Naive thymus-derived CD8-positive, alpha-beta T cell (primary cell): ENCODE measurements around the gene SRCIN1. TPM values are rescaled to one million over a fixed set of nuclear protein-coding genes. Genes with fewer than 3 reads are reported as not detected.
A peak's percentile ranks its signal among the peaks of the same experiment; 100 is the strongest.

Source experiments
- ATAC-seq, 2 donors: fragments of 150-1000 bp; cut with Tn5 transposase in 1 of 2; sonication (Bioruptor Pico), chemical (Tn5 transposase) in 1 of 2; 1 replicate in 1 of 2; 2 replicates in 1 of 2; pipeline ENCODE4 v1.10.0; 2021; ENCODE audit warnings: mild to moderate bottlenecking in 2 of 2, moderate library complexity in 2 of 2
- POLR2A ChIA-PET: fragments of 350-600 bp; sonication (Branson Sonifier 250); formaldehyde crosslinking; loops from one replicate; lab custom pipeline; 2021; ENCODE audit warnings: antibody characterized with exemption; lab: Charles Lee
- DNase-seq, 10 donors: peaks; one replicate each; pipeline versions ENCODE4 v3.0.0 to v3.0.0-alpha.2; 2020 to 2022
- H3K27ac Mint-ChIP-seq, 10 donors: one replicate each; pipeline ENCODE4 v1.8.0; 2020 to 2022; ENCODE audit warnings: mild to moderate bottlenecking in 10 of 10, mixed read lengths in 10 of 10, moderate library complexity in 4 of 10, inconsistent platforms in 1 of 10
- H3K27me3 Mint-ChIP-seq, 5 donors: one replicate each; pipeline ENCODE4 v1.8.0; 2021 to 2022; ENCODE audit warnings: mixed read lengths in 5 of 5
- H3K36me3 Mint-ChIP-seq, 3 donors: one replicate each; pipeline ENCODE4 v1.8.0; 2020 to 2022; ENCODE audit warnings: mixed read lengths in 3 of 3, mild to moderate bottlenecking in 2 of 3, inconsistent platforms in 1 of 3
- H3K4me1 Mint-ChIP-seq, 4 donors: one replicate each; pipeline ENCODE4 v1.8.0; 2021 to 2022; ENCODE audit warnings: mixed read lengths in 4 of 4
- H3K4me3 Mint-ChIP-seq, 10 donors: one replicate each; pipeline ENCODE4 v1.8.0; 2020 to 2022; ENCODE audit warnings: mild to moderate bottlenecking in 10 of 10, mixed read lengths in 10 of 10, moderate library complexity in 6 of 10, inconsistent platforms in 1 of 10
- H3K9me3 Mint-ChIP-seq, 9 donors: one replicate each; pipeline ENCODE4 v1.8.0; 2020 to 2022; ENCODE audit warnings: mixed read lengths in 9 of 9, mild to moderate bottlenecking in 3 of 9, inconsistent platforms in 1 of 9, moderate library complexity in 1 of 9
- polyA plus RNA-seq, 3 donors: library from polyadenylated mRNA; unstranded; fragments of 300-500 nt; fragmentation: Illumina TruSeq; gene quantifications; one replicate each; pipeline ENCODE4 v1.2.3, GENCODE V29; 2021
- total RNA-seq, 8 experiments: library from RNA in 2 of 8; stranded (reverse) in 2 of 8; gene quantifications; one replicate each; pipeline ENCODE4 v1.2.3 and lab custom pipeline; 2021 to 2026

The SRCIN1 gene
- total and polyA plus RNA-seq, 5 experiments from 2014 or later: 0.16 to 0.60 TPM; not detected in 3

DNA sequence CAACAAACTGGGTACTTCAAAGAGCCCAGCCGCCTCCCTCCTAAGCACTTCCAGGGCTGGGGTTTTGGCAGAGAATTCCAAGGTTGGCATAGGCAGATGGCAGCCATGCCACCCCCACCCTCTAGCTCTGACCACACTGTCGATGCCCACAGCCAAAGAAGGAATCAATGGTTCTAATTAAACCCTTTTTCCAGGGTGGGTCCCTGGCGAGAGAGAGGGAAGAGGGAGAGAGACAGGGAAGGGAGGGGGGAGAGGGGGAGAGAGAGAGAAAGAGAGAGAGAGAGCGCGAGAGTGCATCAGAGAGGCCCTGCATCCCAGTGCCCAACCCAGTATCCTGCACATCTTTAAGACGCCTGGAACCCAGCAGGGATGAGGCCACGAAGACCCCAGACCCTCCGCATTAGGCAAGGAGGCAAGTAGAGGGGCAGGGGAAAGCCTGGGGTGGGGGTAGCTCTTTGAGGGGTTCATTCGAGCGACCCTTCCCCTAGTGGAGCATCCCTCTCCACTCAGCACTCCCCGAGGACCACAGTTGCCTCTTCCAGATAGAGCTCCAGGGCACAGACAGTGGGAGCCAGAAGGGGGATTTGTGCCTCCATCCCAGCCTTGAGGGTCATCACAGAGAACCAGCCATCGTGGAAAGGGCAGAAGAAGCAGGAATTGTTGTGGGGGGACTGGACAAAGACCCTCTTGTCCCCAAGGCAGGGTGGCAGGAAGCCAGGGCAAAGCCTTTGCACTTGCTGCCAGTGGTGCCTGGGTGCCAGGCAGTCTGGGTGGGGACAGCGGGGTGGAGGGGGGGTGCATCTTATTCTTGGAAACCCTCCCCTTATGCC lies 2.6 kb downstream of the SRCIN1 start:
- POLR2A ChIA-PET: interaction anchor here (0.7 kb wide), 1 partner anchor 44 kb away, joined by 3 read pairs; no protein-coding TSS in a partner anchor
- no peak for ATAC-seq
- peak in 1 of 10 donors; percentile 44 for DNase-seq
- peak overlapping the region in 3 of 10 donors; percentile 4 to 80 (median 30) for H3K4me3 Mint-ChIP-seq
- H3K9me3 Mint-ChIP-seq: no peaks in the 10 kb centered on the region
- H3K36me3 Mint-ChIP-seq: peaks cover 0 to 3% (median 0%) of the 10 kb centered on the region in 3 donors
- H3K27me3 Mint-ChIP-seq: peaks cover 18 to 78% (median 47%) of the 10 kb centered on the region in 5 donors
- peaks cover 16 to 35% (median 19%) of the 10 kb centered on the region in 4 donors for H3K4me1 Mint-ChIP-seq
- H3K27ac Mint-ChIP-seq: peak overlapping the region in 1 of 10 donors; percentile 2

- Mint-ChIP-seq H3K36me3 (peaks cover 0 to under 1% (median 0%) of the 10 kb centered on the region in 3 donors), H3K27me3 (peaks cover 12 to 78% (median 47%) of the 10 kb centered on the region in 5 donors), H3K27ac (no peak overlapping the region), H3K9me3 (no peaks in the 10 kb centered on the region), H3K4me3 (peak overlapping the region in 1 of 10 donors; percentile 16), H3K4me1 (peaks cover 12 to 30% (median 15%) of the 10 kb centered on the region in 4 donors)
- no peak for ATAC-seq
- POLR2A ChIA-PET: no interaction called here
- peak in 1 of 10 donors; percentile 37 for DNase-seq
Measured at GRCh38 chr17:38602453-38602852, 3.3 kb downstream of the SRCIN1 start.

GRCh38 chr17:38601539-38602351 lies 4.0 kb downstream of the SRCIN1 start:
- Mint-ChIP-seq H3K4me1 (peaks cover 8 to 23% (median 11%) of the 10 kb centered on the region in 4 donors), H3K27ac (peak overlapping the region in 1 of 10 donors; percentile 55), H3K4me3 (no peak overlapping the region), H3K36me3 (no peaks in the 10 kb centered on the region), H3K9me3 (no peaks in the 10 kb centered on the region), H3K27me3 (peaks cover 14 to 78% (median 49%) of the 10 kb centered on the region in 5 donors)
- POLR2A ChIA-PET: interaction anchor here (0.7 kb wide), 1 partner anchor 38 kb away, joined by 3 read pairs; no protein-coding TSS in a partner anchor
- ATAC-seq (peak in 1 of 2 donors; percentile 15), DNase-seq (peak in 1 of 10 donors; percentile 32)

- ATAC-seq (no peak), DNase-seq (no peak)
- no peak overlapping the region for H3K4me3 Mint-ChIP-seq
- peaks cover 18 to 82% (median 57%) of the 10 kb centered on the region in 5 donors for H3K27me3 Mint-ChIP-seq
- H3K4me1 Mint-ChIP-seq: peaks cover 4 to 20% (median 9%) of the 10 kb centered on the region in 4 donors
- H3K27ac Mint-ChIP-seq: no peak overlapping the region
- no peaks in the 10 kb centered on the region for H3K9me3 Mint-ChIP-seq
- POLR2A ChIA-PET: interaction anchor here (0.7 kb wide), 1 partner anchor 37 kb away, joined by 3 read pairs; no protein-coding TSS in a partner anchor
- no peaks in the 10 kb centered on the region for H3K36me3 Mint-ChIP-seq
Measured at GRCh38 chr17:38600906-38601305, 4.8 kb downstream of the SRCIN1 start.

GRCh38 chr17:38600416-38600815 lies 5.3 kb downstream of the SRCIN1 start:
- no peak overlapping the region for H3K27ac Mint-ChIP-seq
- DNase-seq (no peak), ATAC-seq (no peak)
- no peak overlapping the region for H3K4me3 Mint-ChIP-seq
- no peaks in the 10 kb centered on the region for H3K36me3 Mint-ChIP-seq
- H3K9me3 Mint-ChIP-seq: no peaks in the 10 kb centered on the region
- POLR2A ChIA-PET: no interaction called here
- H3K27me3 Mint-ChIP-seq: peaks cover 23 to 87% (median 62%) of the 10 kb centered on the region in 5 donors
- H3K4me1 Mint-ChIP-seq: peaks cover 4 to 20% (median 9%) of the 10 kb centered on the region in 4 donors

GRCh38 chr17:38599398-38599856 lies 6.3 kb downstream of the SRCIN1 start:
- no peak for DNase-seq
- no peak for ATAC-seq
- POLR2A ChIA-PET: no interaction called here
- Mint-ChIP-seq H3K9me3 (no peaks in the 10 kb centered on the region), H3K27ac (no peak overlapping the region), H3K36me3 (no peaks in the 10 kb centered on the region), H3K27me3 (peaks cover 28 to 97% (median 70%) of the 10 kb centered on the region in 5 donors), H3K4me3 (no peak overlapping the region), H3K4me1 (peaks cover 4 to 20% (median 9%) of the 10 kb centered on the region in 4 donors)

DNA sequence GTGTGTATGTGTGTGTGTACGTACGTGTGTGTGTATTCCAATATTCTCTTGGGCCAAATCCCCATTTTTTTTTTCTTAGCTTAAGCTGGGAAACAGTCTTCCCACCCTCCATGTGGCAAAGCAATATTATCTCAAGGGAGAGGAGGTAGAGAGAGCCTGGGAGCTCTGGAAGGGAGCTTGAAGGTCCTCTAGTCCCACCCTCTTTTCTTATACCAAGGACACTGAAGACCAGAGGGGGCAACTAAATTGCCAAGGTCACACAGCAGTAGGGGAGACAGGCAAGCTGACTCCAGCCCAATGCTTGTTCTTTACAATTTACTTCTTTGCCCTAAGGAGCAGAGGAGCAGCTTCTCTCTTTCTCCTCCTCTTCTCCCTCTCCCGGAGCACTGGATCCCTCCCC lies 6.8 kb downstream of the SRCIN1 start:
- Mint-ChIP-seq H3K36me3 (no peaks in the 10 kb centered on the region), H3K9me3 (no peaks in the 10 kb centered on the region), H3K27ac (no peak overlapping the region), H3K4me3 (no peak overlapping the region), H3K27me3 (peaks cover 28 to 98% (median 70%) of the 10 kb centered on the region in 5 donors), H3K4me1 (peaks cover 3 to 20% (median 9%) of the 10 kb centered on the region in 4 donors)
- POLR2A ChIA-PET: no interaction called here
- no peak for ATAC-seq
- DNase-seq: no peak

DNA sequence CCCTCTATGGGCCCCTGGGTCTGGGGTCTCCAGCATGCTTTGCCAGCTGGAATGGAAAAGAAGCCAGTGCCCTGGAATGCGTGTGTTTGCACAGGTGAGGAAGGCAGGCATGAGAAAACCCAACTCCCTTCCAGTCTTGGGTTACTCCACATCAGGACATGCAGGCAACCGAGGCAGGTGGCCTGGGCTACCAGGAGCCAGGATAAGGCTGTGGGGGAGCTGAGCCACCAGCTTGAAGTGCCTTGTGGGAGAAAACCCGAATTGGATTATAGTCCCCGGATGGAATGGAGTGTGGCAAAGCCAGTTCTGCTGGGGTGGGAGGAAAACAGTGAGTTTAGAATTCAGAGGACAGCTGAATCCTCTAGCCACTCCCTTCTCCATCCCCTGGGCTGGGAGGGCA lies 7.2 kb downstream of the SRCIN1 start:
- Mint-ChIP-seq H3K36me3 (no peaks in the 10 kb centered on the region), H3K27me3 (peaks cover 28 to 98% (median 70%) of the 10 kb centered on the region in 5 donors), H3K4me1 (peaks cover 0 to 20% (median 8%) of the 10 kb centered on the region in 4 donors), H3K9me3 (no peaks in the 10 kb centered on the region), H3K4me3 (no peak overlapping the region), H3K27ac (no peak overlapping the region)
- no peak for DNase-seq
- no peak for ATAC-seq
- POLR2A ChIA-PET: no interaction called here

DNA sequence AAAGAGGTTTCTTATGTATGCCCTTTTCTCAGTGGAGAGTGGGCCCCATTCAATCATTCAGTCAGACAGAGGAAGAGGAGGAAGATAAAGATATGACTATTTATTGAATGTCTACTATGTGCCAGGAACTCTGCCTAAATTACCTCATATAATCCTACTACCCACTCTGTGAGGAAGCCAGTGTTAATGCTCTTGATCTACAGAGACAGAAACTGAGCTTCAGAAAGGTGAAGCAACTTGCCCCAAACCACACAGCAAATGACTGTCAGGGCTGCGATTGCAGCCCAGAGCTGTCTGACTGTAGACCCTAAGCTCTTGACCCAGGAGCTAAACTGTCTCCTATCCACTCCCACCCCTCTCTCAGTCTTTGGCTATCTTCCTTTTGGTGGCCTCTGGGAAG lies 8.4 kb downstream of the SRCIN1 start:
- Mint-ChIP-seq H3K4me3 (no peak overlapping the region), H3K9me3 (no peaks in the 10 kb centered on the region), H3K4me1 (peaks cover 10 to 24% (median 13%) of the 10 kb centered on the region in 4 donors), H3K27ac (peak overlapping the region in 1 of 10 donors; percentile 45), H3K36me3 (no peaks in the 10 kb centered on the region), H3K27me3 (peaks cover 38 to 100% (median 81%) of the 10 kb centered on the region in 5 donors)
- no peak for DNase-seq
- no peak for ATAC-seq
- POLR2A ChIA-PET: no interaction called here

- H3K36me3 Mint-ChIP-seq: no peaks in the 10 kb centered on the region
- peaks cover 16 to 24% (median 17%) of the 10 kb centered on the region in 4 donors for H3K4me1 Mint-ChIP-seq
- DNase-seq: no peak
- no peak for ATAC-seq
- no peaks in the 10 kb centered on the region for H3K9me3 Mint-ChIP-seq
- POLR2A ChIA-PET: no interaction called here
- no peak overlapping the region for H3K27ac Mint-ChIP-seq
- H3K4me3 Mint-ChIP-seq: no peak overlapping the region
- peaks cover 44 to 100% (median 85%) of the 10 kb centered on the region in 5 donors for H3K27me3 Mint-ChIP-seq
Measured at GRCh38 chr17:38596651-38597050, 9.1 kb downstream of the SRCIN1 start.

DNA sequence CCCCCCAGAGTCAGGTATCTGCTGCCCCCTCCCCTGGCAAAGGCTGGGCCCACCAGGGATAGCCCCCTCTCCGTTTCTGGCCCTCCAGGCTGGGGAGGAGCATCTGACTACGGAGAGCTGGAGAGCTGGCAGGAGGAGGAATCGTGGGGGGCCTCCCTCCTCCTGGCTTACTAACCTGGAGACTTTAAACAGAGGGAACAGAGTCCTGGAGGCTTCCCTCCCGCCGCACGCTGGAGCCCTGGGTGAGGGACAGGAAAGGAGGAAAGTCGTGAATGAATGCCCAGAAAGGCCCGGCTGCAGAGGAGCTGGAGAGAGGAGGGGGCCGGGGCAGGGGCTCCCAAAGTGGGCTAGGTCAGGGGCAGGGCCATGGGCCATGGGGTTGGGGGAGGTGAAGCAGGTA lies 9.9 kb downstream of the SRCIN1 start:
- DNase-seq (no peak), ATAC-seq (no peak)
- no peaks in the 10 kb centered on the region for H3K36me3 Mint-ChIP-seq
- H3K4me1 Mint-ChIP-seq: peaks cover 15 to 25% (median 22%) of the 10 kb centered on the region in 4 donors
- H3K9me3 Mint-ChIP-seq: no peaks in the 10 kb centered on the region
- no peak overlapping the region for H3K4me3 Mint-ChIP-seq
- H3K27ac Mint-ChIP-seq: peak overlapping the region in 1 of 10 donors; percentile 51
- POLR2A ChIA-PET: no interaction called here
- peaks cover 46 to 100% (median 82%) of the 10 kb centered on the region in 5 donors for H3K27me3 Mint-ChIP-seq

GRCh38 chr17:38594152-38594551 lies 11.6 kb downstream of the SRCIN1 start:
- H3K4me3 Mint-ChIP-seq: no peak overlapping the region
- peaks cover 15 to 27% (median 22%) of the 10 kb centered on the region in 4 donors for H3K4me1 Mint-ChIP-seq
- POLR2A ChIA-PET: no interaction called here

More at GRCh38 chr17:38594152-38594551, 11.6 kb downstream of the SRCIN1 start:
- peaks cover 44 to 93% (median 75%) of the 10 kb centered on the region in 5 donors for H3K27me3 Mint-ChIP-seq
- no peak for ATAC-seq
- no peak overlapping the region for H3K27ac Mint-ChIP-seq
- no peaks in the 10 kb centered on the region for H3K36me3 Mint-ChIP-seq
- DNase-seq: no peak
- no peaks in the 10 kb centered on the region for H3K9me3 Mint-ChIP-seq
